Skin epidermis (tissue), 12 donors: Measurements from ENCODE around the gene CEACAM19.
"Not testable (repeated sequence)": the region's sequence is repeated elsewhere in the genome, so short reads cannot be mapped to it uniquely, and the experiment has no call there.

ENCODE experiments used
- H3K27ac ChIP-seq, 21 experiments: fragments of 200-600 bp; sonication (generic) in 11 of 21; one replicate each; pipeline ENCODE4 v1.5.0; 2020; ENCODE audit warnings: mild to moderate bottlenecking in 3 of 21, inconsistent platforms in 2 of 21, moderate library complexity in 2 of 21
- H3K4me3 ChIP-seq, 7 experiments: fragments of 200-600 bp; sonication (generic) in 2 of 7; one replicate each; pipeline ENCODE4 v1.5.0; 2020; ENCODE audit warnings: inconsistent platforms in 2 of 7, mild to moderate bottlenecking in 2 of 7, moderate library complexity in 1 of 7

CEACAM19 gene

DNA sequence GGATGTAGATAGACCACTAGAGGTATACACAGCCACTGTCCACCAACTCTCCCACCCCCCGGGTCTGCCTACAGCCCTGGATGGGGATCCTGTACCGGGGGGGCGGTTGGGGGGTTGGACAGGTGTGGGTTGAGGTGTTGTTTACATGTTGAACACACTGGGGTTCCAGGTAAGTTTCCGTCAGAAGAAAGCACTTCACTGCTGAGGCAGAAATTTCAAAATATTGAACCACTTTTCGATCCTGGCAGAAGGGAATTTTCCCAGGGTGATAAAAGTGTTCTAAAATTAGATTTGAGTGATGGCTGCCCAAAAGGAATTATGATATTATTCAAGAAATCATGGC lies 21.1 kb downstream of the CEACAM19 start:
- H3K4me3 ChIP-seq, result no peak overlapping the region
- H3K27ac ChIP-seq, result peak overlapping the region in 16 of 21 experiments; percentile 17 to 78 (median 56)

DNA sequence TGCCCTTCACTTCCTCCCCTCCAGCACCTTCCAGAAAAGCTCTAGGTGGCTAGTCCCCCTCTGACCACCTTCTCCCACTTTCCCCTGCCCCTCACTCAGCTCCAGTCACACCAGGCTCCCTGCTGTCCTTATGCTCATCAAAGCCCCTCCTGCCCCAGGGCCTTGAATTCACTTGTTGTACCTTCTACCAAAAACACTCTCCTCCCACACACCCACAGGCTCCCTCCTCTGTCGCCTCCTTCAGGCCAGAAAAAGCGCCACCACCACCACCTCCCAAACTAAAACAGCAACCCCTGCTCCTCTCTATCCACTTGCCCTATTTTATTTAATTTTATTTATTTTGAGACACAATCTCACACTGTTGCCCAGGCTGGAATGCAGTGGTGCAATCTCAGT lies 22.9 kb downstream of the CEACAM19 start:
- H3K4me3 ChIP-seq, result no peak overlapping the region
- no peak overlapping the region for H3K27ac ChIP-seq

DNA sequence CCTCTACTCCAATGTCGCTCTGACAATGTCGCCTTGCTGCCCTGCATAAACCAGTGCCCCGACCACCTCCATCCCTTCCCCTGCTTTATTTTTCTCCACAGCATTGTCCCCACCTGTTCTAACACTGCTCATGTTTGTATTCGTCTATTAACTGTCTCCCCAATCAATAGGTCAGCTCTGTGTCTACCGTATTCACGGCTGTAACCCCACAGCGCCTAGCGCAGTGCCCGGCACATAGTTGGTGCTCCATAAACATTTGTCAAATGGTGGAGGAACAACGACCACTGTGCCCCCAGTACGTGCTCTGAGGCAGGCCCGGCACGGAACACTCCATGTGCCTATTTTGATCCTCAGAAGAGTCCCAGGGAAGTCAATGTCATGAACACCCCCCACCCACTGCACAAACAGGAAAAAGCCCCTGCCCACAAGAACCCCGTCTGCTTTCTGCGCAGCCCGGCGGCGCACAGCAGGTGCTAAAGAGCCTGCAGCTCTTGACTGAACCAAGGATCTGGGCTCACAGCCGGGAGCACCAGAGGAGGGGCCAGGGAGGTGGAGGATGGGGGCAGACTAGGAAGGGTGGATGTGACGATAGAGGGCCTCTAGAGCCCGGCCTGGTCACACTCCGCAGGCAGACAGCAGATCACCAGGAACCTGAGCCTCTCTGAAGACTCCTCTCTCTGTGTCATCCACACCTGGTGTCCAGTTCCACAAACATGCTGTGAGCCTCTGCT lies 25.8 kb downstream of the CEACAM19 start:
- H3K27ac ChIP-seq, result no peak overlapping the region
- H3K4me3 ChIP-seq, result no peak overlapping the region

DNA sequence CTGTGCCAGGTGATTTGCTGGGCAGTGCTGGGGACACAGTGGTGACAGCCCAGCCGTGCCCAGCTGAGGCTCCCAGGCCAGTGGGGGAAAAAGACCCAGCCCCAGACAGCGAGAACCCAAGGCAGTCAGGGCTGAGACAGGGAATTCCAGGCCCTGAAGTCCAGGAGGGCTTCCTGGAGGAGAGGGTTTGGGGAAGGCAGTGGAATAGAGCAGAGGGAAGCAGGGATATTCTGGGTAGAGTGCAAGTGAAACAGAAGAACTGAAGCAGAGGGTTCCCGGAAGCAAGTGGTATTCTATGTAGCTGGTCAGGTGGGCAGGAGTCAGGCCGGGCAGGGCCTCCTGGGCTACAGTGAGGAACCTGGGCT lies 26.4 kb downstream of the CEACAM19 start:
- H3K4me3 ChIP-seq, result no peak overlapping the region
- H3K27ac ChIP-seq, result no peak overlapping the region

DNA sequence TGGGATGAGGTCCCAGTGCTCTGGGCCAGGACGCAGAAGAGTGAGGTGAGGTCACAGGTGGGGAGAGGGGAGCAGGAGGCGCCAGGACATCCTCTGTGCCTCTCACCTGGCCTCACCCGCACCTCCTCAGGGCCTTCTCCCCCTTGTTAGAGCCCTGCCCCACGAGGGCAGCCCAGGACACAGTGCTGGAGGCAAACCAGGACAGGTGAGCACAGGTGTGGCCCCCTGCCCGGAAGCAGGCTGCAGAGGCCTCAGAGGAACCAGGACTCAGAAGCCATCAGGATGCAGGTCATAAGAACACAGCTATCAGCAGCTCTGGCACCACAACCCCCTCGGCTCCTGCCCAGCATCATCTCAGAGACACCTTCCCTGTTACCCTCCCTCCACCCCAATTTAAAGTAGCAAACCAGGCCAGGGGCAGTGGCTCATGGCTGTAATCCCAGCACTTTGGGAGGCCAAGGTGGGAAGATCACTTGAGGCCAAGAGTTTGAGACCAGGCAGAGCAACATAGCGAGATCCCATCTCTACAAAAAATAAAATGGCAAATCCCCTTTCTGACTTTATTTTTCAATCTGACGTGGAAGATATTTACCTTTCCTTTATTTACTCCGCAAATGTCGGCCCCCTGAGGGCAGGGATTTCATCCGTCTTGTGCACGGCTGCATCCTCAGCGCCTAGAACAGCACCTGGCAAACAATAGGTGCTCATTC lies 27.4 kb downstream of the CEACAM19 start, which contains the start of gene CEACAM16:
CEACAM16 (plus strand) TSS at position 660 of the 710 bp plus-strand sequence. CDS start 2,306 bp downstream, outside the sequence.
- H3K27ac ChIP-seq, result no peak within 1 kb of the TSS
- no peak within 1 kb of the TSS for H3K4me3 ChIP-seq

DNA sequence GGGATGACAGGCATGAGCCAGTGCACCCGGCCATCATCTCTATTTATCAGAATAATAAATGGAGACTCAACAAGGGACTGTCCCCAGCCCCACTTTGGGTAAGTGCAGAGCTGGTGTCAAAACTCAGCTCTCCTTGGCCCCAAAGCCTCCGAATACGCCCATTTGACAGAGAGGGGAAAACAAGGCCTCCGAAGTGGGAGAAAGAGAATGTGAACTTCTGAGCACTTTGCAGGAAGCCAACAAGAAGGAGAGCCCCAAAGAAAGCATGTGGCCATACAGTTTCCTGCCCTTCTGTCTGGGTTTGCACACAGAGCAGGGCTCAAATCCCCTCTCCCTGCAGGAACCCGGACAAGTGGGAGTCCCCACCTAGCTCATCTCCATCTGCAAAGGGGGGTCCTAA lies 29.3 kb downstream of the CEACAM19 start:
- Histone ChIP-seq H3K27ac (no peak overlapping the region), H3K4me3 (no peak overlapping the region)

DNA sequence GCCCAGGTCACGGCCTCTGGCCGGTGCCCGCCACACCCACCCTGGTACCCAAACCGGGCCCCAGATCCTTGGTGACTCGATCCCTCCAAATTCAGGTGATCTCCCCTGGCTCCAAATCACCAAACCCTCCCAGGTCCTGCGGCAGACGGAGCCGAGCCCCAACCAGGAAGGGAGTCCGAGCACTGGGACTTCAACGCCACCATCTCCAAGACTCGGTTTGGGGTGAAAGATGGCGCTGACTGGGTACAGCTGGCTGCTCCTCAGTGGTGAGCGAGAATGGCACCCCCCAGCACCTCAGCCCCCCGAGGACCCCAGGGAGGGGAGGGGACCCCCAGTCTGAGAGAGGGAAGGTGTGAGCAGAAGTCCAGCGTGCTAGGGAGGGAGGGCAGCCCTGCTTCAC lies 29.9 kb downstream of the CEACAM19 start:
- Histone ChIP-seq H3K4me3 (no peak overlapping the region), H3K27ac (no peak overlapping the region)

DNA sequence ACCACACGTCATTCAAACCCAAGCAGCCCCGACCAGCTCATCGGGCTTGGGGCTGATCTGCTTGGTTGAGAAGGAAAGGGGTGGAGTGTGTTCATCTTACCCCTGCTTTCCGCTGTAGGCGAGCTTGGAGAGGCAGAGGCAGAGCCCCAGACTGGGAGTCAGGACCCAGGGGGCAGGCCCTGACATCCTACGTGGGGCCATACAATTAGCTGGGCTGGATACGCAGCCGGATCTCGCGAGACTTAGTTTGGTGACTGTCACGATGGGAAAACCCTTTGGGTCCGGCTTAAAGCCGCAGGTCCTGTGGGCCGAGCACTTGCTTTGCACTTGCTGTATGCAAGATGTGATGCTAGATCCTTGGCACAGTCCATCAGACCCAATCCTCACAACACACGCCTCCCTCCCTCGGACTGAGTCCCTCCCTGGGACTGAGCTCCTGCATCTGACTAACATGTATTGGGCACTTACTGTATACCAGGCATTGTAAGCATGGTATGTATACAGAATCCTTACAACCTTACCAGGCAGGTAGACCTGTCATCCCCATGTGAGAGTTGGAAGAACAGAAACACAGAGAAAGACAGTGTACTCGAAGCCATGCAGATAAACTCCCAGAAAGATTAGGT lies 31.4 kb downstream of the CEACAM19 start:
- Histone ChIP-seq H3K4me3 (no peak overlapping the region), H3K27ac (no peak overlapping the region)

DNA sequence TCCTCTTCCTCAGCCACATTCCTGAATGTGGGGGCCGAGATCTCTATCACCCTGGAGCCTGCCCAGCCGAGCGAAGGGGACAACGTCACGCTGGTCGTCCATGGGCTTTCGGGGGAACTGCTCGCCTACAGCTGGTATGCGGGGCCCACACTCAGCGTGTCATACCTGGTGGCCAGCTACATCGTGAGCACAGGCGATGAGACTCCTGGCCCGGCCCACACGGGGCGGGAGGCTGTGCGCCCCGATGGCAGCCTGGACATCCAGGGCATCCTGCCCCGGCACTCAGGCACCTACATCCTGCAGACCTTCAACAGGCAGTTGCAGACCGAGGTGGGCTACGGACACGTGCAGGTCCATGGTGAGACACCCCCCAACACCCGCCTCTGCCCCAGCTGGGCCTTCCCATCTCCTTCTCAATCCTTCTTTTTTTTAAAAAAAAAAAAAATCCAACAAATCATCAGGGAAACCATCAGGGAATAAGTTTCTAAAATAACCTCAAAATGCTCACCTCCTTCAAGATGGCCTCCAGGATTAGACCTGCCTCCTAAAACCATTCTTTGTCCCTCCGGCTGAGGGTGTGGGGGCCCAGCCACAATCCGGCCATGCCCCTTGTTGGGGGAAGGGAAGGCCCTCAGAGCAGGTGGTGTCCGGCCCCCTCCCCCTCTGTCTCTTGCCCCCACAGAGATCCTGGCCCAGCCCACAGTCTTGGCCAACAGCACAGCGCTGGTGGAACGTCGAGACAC lies 32.2 kb downstream of the CEACAM19 start:
- H3K27ac ChIP-seq, result no peak overlapping the region

DNA sequence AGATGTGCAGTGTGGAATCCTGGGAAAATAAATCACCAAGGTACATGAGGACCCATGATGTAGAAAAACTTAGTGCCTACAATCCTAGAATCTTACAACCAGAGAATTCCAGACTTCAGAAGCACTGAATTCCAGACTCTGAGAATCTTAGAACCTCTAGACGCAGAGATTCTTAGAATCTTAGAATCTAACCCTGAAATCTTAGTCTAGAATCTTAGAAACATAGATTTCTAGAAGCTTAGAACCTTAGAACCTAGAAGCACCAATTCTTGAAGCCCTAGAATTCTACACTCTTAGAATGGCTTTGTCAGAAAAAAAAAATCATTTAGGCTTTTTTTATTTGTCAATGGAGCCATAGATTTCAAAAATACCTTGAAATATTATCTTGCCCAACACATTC lies 33.7 kb downstream of the CEACAM19 start:
- H3K4me3 ChIP-seq, result no peak overlapping the region

More for the DNA sequence above, 32.2 kb downstream of the CEACAM19 start:
- no peak overlapping the region for H3K4me3 ChIP-seq

DNA sequence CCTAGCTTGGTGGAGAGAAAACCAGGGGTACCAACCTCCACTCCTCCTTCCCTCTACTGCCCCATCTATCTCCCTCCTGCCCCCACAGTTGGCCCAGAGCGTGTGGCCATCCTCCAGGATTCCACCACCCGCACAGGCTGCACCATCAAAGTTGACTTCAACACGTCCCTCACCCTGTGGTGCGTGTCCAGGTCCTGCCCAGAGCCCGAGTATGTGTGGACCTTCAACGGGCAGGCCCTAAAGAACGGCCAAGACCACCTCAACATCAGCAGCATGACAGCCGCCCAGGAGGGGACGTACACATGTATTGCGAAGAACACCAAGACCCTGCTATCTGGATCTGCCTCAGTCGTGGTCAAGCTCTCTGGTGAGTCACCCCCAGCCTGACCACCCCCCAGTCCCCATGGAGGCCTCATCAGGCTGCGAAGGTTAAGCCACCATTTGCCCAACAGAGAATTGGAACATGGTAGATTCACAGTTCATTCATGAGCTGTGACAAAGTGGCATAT lies 34.3 kb downstream of the CEACAM19 start:
- Histone ChIP-seq H3K4me3 (no peak overlapping the region), H3K27ac (no peak overlapping the region)

More for the DNA sequence above, 33.7 kb downstream of the CEACAM19 start:
- no peak overlapping the region for H3K27ac ChIP-seq

DNA sequence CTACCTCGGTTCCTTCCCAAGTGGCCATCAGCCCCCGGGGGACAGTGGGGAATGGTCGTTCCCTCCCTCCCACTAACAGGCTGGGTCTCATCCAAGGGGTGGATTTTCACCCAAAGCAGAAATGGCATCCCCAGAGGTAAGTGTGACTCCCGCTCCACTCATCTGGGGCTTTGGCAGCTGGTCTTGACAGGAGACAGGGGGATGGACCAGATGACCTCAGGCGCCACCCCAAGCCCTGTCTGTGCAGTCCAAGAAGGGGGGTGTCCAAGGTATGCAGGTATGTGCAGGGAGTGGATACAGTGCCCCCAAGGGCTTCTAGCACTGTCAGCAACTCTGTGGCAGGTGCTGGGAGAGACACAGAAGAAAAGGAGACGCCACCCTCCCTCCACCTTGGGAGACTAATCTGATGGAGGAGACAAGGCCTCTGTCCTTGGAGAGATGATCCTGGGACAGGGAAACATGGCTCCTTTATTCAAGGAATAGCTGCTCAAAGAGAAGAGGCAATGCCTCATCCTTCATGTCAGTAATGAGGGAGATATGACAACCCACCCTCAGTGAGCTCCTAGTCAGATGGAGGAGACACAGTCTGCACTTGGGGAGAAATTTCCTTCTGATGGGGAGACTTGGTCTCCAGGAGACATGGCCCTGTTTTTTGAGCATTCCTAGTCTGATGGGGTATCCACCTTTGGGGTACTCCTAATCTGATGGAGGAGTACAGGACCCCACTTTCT lies 35.4 kb downstream of the CEACAM19 start:
- Histone ChIP-seq H3K4me3 (no peak overlapping the region), H3K27ac (no peak overlapping the region)

DNA sequence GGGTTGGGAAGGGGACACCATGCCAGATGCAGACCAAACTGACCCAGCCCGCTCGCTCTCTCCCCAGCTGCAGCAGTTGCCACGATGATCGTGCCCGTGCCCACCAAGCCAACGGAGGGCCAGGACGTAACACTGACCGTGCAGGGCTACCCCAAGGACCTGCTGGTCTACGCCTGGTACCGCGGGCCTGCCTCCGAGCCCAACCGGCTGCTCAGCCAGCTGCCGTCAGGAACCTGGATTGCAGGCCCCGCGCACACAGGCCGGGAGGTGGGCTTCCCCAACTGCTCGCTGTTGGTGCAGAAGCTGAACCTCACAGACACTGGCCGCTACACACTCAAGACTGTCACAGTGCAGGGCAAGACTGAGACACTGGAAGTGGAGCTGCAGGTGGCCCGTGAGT lies 36.5 kb downstream of the CEACAM19 start:
- H3K4me3 ChIP-seq, result no peak overlapping the region
- no peak overlapping the region for H3K27ac ChIP-seq

DNA sequence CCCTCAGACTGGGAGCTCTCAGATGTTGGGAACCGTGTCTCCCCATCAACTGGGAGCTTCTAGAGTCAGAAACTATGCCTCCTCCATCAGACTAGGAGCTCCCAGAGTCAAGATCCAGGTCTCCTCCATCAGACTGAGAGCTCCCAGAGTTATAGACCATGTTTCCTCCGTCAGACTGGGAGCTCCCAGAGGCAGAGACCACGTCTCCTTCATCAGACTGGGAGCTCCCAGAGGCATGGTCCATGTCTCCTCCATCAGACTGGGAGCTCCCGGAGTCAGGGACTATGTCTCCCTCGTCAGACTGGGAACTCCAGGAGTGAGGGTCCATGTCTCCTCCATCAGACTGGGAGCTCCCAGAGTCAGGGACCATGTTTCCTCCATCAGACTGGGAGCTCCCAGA lies 37.7 kb downstream of the CEACAM19 start:
- Histone ChIP-seq H3K27ac (no peak overlapping the region), H3K4me3 (no peak overlapping the region)

DNA sequence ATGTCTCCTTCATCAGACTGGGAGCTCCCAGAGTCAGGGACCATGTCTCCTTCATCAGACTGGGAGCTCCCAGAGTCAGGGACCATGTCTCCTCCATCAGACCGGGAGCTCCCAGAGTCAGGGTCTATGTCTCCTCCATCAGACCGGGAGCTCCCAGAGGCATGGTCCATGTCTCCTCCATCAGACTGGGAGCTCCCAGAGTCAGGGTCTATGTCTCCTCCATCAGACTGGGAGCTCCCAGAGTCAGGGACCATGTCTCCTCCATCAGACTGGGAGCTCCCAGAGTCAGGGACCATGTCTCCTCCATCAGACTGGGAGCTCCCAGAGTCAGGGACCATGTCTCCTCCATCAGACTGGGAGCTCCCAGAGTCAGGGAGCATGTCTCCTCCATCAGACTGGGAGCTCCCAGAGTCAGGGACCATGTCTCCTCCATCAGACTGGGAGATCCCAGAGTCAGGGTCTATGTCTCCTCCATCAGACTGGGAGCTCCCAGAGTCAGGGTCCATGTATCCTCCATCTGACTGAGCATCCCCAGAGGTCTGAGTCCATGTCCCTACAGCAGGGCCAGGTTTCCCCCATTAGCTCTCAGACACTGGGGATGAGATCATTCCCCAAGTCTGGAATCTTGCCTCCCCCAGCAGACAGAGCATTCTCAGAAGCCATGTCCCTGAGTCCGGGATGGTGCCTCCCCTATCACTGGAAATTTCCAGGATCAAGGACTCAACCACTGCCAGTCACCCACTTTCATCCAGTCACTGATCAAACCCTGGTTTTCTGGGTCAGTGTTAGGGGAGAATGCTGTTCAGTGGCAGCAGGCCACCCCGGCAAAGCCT lies 38.4 kb downstream of the CEACAM19 start:
- H3K27ac ChIP-seq, result not testable (repeated sequence)

DNA sequence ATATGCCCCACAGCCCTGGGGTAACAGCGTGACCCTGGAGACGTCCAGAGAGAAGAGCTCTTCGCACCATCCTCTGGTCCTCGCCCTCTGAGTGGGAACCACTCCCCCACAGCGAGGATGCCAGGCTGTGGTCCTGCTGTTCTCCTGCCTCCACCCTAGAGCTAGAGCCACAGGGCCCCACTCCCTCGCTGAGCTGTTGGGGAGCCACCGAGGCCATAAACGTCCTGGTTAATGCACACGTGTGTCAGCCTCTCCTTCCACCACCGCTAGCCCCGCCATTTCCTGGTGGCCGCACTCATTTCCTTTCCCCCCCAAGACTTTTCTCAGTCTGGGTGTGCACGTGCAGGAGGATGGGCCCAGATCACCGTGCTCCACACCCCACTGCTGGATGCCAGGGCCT lies 39.2 kb downstream of the CEACAM19 start:
- Histone ChIP-seq H3K4me3 (no peak overlapping the region), H3K27ac (no peak overlapping the region)

More for the DNA sequence above, 38.4 kb downstream of the CEACAM19 start:
- not testable (repeated sequence) for H3K4me3 ChIP-seq

DNA sequence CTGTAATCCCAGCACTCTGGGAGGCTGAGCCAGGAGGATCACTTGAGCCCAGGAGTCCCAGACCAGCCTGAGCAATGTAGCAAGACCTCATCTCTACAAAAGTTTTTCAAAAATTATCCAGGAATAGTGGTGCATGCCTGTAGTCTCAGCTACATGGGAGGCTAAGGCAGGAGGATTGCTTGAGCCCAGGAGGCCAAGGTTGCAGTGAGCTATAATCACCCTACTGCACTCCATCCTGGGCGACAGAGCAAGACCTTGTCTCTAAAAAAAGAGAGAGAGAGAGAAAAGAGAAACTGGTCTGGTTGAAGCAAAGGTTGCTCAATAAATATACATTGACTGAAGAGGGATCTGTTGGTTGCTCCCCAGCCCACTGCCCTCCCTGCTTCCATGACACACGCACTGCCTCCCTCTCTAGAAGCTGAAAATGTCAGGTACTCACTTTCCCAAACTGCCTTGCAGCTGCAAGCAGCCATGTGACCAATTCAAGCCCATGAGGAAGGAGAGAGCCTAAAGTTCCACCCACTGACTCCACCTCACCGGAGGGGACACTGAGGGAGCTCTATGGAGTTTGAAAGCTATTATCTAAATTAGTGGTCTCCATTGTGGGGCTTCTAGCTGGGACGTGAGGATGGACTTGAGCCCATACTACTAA lies 41.7 kb downstream of the CEACAM19 start:
- Histone ChIP-seq H3K27ac (no peak overlapping the region), H3K4me3 (no peak overlapping the region)

DNA sequence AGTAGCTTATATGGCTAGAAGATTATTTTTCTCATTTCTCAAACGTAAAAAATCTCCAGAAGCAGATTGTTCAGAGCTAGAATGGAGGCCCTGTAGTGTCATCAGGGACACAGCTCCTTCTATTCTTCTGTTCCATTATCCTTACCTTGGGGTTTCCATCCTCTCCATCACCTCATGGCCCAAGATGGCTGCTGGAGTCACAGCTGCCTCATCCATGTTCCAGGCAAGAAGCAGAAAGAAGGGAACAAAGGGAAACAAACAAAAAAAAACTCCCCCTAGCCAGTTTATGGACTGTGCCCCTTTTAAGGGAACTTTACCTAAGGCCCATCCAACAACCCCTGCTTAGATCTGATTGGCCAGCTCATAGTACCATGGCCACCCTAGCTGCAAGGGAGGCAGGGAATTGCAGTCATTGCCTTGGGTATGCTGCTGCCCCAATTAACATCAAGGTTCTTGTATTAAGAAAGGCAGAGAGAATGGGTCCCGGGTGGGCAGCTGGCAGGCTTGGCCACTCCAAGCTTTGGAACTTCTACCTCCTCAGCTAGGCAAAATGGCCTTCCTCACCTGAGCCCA lies 43.4 kb downstream of the CEACAM19 start:
- Histone ChIP-seq H3K27ac (no peak overlapping the region), H3K4me3 (no peak overlapping the region)
